ENCODE data around the gene ERLIN1.

ERLIN1 gene

DNA sequence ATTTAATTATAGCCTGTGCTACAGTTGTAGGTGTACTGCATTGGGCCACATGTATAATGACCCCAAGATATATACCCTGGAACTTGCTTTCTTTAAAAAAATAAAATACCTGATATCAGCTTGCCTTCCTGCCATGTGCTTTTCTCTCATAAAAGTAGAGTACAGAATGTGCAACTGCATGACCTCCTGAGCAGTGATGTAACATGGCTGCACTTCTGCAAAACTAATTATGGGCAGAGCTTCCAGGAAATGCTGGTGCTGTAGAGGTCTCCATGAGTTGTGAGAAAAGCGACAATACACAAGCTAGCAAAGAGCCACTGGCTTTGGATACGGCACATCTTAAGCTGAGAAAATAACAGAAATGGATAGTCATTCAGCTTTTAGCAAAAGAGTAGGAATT lies 6.5 kb upstream of the ERLIN1 start:
- peaks cover 5% of the 10 kb centered on the region for H3K4me1 Mint-ChIP-seq
- H3K4me3 Mint-ChIP-seq, result no peak overlapping the region
- no peak overlapping the region for H3K27ac Mint-ChIP-seq
- no peaks in the 10 kb centered on the region for H3K27me3 Mint-ChIP-seq (ENCODE audit: low read depth)
- no peaks in the 10 kb centered on the region for H3K9me3 Mint-ChIP-seq
- H3K36me3 Mint-ChIP-seq (ENCODE audit: low read depth), result peaks cover 48% of the 10 kb centered on the region
- TF ChIP-seq, protein P1, sequence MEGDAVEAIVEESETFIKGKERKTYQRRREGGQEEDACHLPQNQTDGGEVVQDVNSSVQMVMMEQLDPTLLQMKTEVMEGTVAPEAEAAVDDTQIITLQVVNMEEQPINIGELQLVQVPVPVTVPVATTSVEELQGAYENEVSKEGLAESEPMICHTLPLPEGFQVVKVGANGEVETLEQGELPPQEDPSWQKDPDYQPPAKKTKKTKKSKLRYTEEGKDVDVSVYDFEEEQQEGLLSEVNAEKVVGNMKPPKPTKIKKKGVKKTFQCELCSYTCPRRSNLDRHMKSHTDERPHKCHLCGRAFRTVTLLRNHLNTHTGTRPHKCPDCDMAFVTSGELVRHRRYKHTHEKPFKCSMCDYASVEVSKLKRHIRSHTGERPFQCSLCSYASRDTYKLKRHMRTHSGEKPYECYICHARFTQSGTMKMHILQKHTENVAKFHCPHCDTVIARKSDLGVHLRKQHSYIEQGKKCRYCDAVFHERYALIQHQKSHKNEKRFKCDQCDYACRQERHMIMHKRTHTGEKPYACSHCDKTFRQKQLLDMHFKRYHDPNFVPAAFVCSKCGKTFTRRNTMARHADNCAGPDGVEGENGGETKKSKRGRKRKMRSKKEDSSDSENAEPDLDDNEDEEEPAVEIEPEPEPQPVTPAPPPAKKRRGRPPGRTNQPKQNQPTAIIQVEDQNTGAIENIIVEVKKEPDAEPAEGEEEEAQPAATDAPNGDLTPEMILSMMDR (IDR thresholded peaks at IDR 0.05; ENCODE audit: unreplicated experiment in 3 of 3), result no peak

DNA sequence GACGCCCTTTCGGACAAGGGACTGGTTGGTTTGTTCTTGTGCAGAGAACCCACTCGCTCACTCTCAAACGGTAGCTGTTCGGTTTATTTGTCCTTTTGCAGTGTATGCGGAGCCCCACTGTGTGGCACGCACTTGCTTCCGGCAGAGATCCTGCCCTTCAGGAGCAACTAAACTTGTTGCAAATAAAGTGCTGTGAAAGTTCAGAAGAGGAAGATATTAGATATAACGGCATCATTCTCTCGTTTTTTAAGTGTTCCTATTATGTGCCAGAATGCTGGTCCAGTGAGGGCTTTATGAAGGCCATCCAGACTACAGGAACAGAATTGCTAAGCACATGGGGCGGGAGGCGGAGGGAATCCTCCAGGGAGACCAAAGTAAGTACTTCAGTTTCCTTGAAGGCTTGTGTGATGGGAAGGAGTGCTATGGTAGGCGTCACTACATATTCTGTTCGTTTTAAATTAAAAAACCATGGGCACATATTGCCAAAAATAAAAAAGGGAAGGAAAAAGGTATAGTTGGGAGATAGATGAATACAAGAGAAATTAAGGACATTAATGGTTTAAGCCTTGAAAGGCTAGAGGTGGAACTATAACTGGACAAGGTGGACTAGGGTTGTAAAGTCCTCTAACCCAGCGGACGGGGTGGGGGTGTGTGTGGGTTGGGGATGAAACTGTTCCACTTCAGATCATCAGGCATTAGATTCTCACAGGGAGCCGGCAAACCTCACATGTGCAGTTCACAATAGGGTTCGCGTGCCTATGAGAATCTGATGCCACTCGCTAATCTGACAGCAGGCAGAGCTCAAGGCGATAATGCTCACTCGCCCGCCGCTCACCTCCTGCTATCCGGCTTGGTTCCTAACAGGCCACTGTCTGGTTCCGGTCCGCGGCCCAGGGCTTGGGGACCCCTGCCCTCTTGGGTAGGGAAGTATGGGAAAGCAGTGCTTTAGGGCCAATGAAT lies 704 bp upstream of the ERLIN1 start:
- H3K27ac Mint-ChIP-seq, result peak overlapping the region; percentile 96 to 97 (median 97)

DNA sequence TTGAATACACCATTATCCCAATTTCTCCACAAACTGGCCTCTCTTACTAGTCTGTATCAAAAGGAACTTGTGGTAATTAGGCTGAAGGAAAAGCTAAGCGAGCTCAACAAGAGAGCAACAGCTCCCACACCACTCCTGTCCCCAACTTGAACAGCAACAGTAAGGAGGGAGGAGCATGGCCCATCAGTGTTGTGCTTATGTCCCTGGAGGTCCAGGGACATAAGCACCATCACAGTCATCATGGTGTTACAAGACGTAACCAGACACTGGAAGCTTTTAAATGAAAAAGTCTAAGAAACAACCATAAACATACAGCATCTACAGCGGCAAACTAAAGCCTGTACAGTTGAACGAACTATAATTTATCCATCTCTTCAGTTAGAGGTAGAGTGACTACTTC lies 989 bp downstream of the ERLIN1 start:
- peak overlapping the region; percentile 96 to 97 (median 97) for H3K27ac Mint-ChIP-seq

More for the DNA sequence above, 704 bp upstream of the ERLIN1 start:
- Mint-ChIP-seq H3K27me3 (ENCODE audit: low read depth) (no peaks in the 10 kb centered on the region), H3K36me3 (ENCODE audit: low read depth) (peaks cover 37% of the 10 kb centered on the region), H3K9me3 (no peaks in the 10 kb centered on the region), H3K4me3 (peak overlapping the region; percentile 97 to 99 (median 99)), H3K4me1 (peaks cover 51% of the 10 kb centered on the region)
- TF ChIP-seq, protein P1 (IDR thresholded peaks at IDR 0.05; ENCODE audit: unreplicated experiment in 3 of 3), result no peak

GRCh38 chr10:100184426-100184825 lies 1.4 kb downstream of the ERLIN1 start:
- H3K9me3 Mint-ChIP-seq, result no peaks in the 10 kb centered on the region
- H3K27me3 Mint-ChIP-seq (ENCODE audit: low read depth), result no peaks in the 10 kb centered on the region
- peaks cover 51% of the 10 kb centered on the region for H3K4me1 Mint-ChIP-seq
- peaks cover 24% of the 10 kb centered on the region for H3K36me3 Mint-ChIP-seq (ENCODE audit: low read depth)
- H3K27ac Mint-ChIP-seq, result peak overlapping the region; percentile 96 to 97 (median 97)
- TF ChIP-seq, protein P1 (IDR thresholded peaks at IDR 0.05; ENCODE audit: unreplicated experiment in 3 of 3), result no peak
- H3K4me3 Mint-ChIP-seq, result peak overlapping the region; percentile 97 to 99 (median 99)

More for the DNA sequence above, 989 bp downstream of the ERLIN1 start:
- Mint-ChIP-seq H3K36me3 (ENCODE audit: low read depth) (peaks cover 25% of the 10 kb centered on the region), H3K9me3 (no peaks in the 10 kb centered on the region), H3K27me3 (ENCODE audit: low read depth) (no peaks in the 10 kb centered on the region), H3K4me3 (peak overlapping the region; percentile 97 to 99 (median 99)), H3K4me1 (peaks cover 51% of the 10 kb centered on the region)
- TF ChIP-seq, protein P1 (IDR thresholded peaks at IDR 0.05; ENCODE audit: unreplicated experiment in 3 of 3), result no peak

DNA sequence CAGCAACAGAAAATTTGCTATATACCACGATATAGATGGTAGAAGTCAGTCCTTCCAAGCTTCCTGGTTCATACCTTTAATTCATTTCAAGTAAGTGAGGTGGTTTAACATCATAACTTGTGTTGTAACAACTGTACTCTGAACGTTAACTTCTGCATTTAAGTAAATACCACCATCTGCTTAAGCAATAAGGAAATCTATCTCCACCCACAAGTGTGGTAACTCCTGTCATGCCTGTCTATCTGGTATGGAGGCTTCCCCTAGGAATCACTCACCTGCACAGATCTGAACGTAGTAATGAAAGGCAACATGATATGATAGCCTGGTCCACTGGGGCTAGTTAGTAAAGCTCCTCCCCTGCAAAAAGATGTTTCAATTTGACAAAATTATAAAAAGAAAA lies 2.3 kb downstream of the ERLIN1 start:
- peaks cover 25% of the 10 kb centered on the region for H3K36me3 Mint-ChIP-seq (ENCODE audit: low read depth)
- H3K4me1 Mint-ChIP-seq, result peaks cover 51% of the 10 kb centered on the region
- H3K27me3 Mint-ChIP-seq (ENCODE audit: low read depth), result no peaks in the 10 kb centered on the region
- peak overlapping the region in 1 of 3 experiments; percentile 23 for H3K27ac Mint-ChIP-seq
- peak overlapping the region in 2 of 3 experiments; percentile 31 to 97 for H3K4me3 Mint-ChIP-seq
- TF ChIP-seq, protein P1 (IDR thresholded peaks at IDR 0.05; ENCODE audit: unreplicated experiment in 3 of 3), result no peak
- H3K9me3 Mint-ChIP-seq, result no peaks in the 10 kb centered on the region
